Measurements from ENCODE around the gene OR6Q1. TPM values are rescaled to one million over a fixed set of nuclear protein-coding genes. Genes with fewer than 3 reads are reported as not detected.

The OR6Q1 gene
- total and polyA plus RNA-seq, 2 experiments from 2014 or later: not detected

DNA sequence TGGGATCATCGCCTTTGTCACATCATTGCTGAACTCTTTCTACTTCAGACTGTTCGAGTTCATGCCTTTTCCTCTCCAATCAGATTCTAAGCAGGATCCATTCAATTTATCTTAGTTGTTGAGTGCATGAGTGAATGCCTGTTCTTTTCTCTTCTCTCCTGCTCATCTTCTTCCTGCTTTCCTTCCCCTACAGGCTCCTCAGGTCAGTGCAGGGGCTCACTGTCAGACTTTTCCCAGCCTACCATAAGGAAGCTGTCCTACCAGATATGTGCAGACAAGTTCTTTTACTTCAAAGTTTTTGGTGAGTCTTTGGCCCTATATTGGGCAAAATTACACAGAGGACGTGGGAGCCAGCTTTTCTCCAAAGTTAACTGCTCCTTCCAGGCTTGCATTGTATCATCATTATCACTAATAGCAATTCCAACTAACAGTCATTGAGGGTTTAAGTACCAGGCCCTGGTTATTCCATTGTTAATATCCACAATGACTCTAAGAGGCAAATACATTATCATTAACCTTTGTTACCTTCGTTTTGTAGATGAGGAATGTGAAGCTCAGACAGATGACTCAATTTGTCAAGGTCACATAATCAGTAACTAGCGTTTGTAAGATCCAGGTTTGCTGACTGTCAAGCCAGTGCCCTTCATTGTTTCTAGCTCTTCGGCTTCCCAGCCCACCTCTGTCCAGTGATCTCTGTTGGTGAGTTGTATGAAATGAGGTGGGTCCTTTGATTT, 30.4 kb downstream of the OR6Q1 start:
- peak; percentile 62 for DNase-seq (ENCODE audit: low spot score)
- Histone ChIP-seq H3K4me1 (ENCODE audit: insufficient read depth) (peaks cover 28% of the 10 kb centered on the region), H3K4me3 (no peak overlapping the region), H3K9me2 (ENCODE audit: insufficient read depth) (0 out of 2 replicates have a peak, but pooled peaks cover 4% of the 10 kb centered on the region), H3K79me2 (replicated peaks; ENCODE audit: insufficient read depth) (no peaks in the 10 kb centered on the region), H3K4me2 (peak overlapping the region; percentile 27), H3K36me3 (ENCODE audit: insufficient read depth) (no peaks in the 10 kb centered on the region), H4K20me1 (replicated peaks; ENCODE audit: insufficient read depth) (no peaks in the 10 kb centered on the region), H3F3A (replicated peaks; ENCODE audit: low read depth) (no peaks in the 10 kb centered on the region), H3K27ac (ENCODE audit: low read depth) (no peak overlapping the region), H2AFZ (peak overlapping the region; percentile 4; the same call in 1 of the 2 replicates), H3K27me3 (ENCODE audit: insufficient read depth) (no peaks in the 10 kb centered on the region)
- Mint-ChIP-seq H3K36me3 (ENCODE audit: low read depth) (no peaks in the 10 kb centered on the region), H3K4me1 (peaks cover 50% of the 10 kb centered on the region), H3K9me3 (no peaks in the 10 kb centered on the region; the same call in 2 of the 3 replicates), H3K4me3 (no peak overlapping the region), H3K27me3 (ENCODE audit: insufficient read depth, low read depth, poor library complexity) (peaks cover 3% of the 10 kb centered on the region), H3K27ac (peak overlapping the region; percentile 22; the same call in 1 of the 2 replicates)
- TF ChIP-seq, protein P1, sequence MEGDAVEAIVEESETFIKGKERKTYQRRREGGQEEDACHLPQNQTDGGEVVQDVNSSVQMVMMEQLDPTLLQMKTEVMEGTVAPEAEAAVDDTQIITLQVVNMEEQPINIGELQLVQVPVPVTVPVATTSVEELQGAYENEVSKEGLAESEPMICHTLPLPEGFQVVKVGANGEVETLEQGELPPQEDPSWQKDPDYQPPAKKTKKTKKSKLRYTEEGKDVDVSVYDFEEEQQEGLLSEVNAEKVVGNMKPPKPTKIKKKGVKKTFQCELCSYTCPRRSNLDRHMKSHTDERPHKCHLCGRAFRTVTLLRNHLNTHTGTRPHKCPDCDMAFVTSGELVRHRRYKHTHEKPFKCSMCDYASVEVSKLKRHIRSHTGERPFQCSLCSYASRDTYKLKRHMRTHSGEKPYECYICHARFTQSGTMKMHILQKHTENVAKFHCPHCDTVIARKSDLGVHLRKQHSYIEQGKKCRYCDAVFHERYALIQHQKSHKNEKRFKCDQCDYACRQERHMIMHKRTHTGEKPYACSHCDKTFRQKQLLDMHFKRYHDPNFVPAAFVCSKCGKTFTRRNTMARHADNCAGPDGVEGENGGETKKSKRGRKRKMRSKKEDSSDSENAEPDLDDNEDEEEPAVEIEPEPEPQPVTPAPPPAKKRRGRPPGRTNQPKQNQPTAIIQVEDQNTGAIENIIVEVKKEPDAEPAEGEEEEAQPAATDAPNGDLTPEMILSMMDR (conservative IDR thresholded peaks at IDR 0.05; ENCODE audit: low read depth in 2 of 2): peak; percentile 26 to 52; a peak in 3 of 4 replicates
- TF ChIP-seq EZH2phosphoT487 (IDR thresholded peaks at IDR 0.05; ENCODE audit: unreplicated experiment): no peak
- no peak for TF ChIP-seq STAT1 (IDR thresholded peaks at IDR 0.05; ENCODE audit: unreplicated experiment)
- TF ChIP-seq, protein P2, sequence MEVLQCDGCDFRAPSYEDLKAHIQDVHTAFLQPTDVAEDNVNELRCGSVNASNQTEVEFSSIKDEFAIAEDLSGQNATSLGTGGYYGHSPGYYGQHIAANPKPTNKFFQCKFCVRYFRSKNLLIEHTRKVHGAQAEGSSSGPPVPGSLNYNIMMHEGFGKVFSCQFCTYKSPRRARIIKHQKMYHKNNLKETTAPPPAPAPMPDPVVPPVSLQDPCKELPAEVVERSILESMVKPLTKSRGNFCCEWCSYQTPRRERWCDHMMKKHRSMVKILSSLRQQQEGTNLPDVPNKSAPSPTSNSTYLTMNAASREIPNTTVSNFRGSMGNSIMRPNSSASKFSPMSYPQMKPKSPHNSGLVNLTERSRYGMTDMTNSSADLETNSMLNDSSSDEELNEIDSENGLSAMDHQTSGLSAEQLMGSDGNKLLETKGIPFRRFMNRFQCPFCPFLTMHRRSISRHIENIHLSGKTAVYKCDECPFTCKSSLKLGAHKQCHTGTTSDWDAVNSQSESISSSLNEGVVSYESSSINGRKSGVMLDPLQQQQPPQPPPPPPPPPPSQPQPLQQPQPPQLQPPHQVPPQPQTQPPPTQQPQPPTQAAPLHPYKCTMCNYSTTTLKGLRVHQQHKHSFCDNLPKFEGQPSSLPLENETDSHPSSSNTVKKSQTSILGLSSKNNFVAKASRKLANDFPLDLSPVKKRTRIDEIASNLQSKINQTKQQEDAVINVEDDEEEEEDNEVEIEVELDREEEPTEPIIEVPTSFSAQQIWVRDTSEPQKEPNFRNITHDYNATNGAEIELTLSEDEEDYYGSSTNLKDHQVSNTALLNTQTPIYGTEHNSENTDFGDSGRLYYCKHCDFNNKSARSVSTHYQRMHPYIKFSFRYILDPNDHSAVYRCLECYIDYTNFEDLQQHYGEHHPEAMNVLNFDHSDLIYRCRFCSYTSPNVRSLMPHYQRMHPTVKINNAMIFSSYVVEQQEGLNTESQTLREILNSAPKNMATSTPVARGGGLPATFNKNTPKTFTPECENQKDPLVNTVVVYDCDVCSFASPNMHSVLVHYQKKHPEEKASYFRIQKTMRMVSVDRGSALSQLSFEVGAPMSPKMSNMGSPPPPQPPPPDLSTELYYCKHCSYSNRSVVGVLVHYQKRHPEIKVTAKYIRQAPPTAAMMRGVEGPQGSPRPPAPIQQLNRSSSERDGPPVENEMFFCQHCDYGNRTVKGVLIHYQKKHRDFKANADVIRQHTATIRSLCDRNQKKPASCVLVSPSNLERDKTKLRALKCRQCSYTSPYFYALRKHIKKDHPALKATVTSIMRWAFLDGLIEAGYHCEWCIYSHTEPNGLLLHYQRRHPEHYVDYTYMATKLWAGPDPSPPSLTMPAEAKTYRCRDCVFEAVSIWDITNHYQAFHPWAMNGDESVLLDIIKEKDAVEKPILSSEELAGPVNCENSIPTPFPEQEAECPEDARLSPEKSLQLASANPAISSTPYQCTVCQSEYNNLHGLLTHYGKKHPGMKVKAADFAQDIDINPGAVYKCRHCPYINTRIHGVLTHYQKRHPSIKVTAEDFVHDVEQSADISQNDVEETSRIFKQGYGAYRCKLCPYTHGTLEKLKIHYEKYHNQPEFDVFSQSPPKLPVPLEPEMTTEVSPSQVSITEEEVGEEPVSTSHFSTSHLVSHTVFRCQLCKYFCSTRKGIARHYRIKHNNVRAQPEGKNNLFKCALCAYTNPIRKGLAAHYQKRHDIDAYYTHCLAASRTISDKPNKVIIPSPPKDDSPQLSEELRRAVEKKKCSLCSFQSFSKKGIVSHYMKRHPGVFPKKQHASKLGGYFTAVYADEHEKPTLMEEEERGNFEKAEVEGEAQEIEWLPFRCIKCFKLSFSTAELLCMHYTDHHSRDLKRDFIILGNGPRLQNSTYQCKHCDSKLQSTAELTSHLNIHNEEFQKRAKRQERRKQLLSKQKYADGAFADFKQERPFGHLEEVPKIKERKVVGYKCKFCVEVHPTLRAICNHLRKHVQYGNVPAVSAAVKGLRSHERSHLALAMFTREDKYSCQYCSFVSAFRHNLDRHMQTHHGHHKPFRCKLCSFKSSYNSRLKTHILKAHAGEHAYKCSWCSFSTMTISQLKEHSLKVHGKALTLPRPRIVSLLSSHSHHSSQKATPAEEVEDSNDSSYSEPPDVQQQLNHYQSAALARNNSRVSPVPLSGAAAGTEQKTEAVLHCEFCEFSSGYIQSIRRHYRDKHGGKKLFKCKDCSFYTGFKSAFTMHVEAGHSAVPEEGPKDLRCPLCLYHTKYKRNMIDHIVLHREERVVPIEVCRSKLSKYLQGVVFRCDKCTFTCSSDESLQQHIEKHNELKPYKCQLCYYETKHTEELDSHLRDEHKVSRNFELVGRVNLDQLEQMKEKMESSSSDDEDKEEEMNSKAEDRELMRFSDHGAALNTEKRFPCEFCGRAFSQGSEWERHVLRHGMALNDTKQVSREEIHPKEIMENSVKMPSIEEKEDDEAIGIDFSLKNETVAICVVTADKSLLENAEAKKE (CRISPR knock-in tag; IDR thresholded peaks at IDR 0.05): no peak
- ATAC-seq: peak; percentile 71

Measured in GM23338 (cell line).